GM19043 (cell line): Measurements from ENCODE around the gene BACE1-AS.

Experiments used
- ATAC-seq: cut with Tn5 transposase; IDR thresholded peaks from one replicate; pipeline ENCODE4 v1.9.1; 2021; ENCODE audit warnings: low read depth; ENCODE audit not compliant: unreplicated experiment

BACE1-AS gene

DNA sequence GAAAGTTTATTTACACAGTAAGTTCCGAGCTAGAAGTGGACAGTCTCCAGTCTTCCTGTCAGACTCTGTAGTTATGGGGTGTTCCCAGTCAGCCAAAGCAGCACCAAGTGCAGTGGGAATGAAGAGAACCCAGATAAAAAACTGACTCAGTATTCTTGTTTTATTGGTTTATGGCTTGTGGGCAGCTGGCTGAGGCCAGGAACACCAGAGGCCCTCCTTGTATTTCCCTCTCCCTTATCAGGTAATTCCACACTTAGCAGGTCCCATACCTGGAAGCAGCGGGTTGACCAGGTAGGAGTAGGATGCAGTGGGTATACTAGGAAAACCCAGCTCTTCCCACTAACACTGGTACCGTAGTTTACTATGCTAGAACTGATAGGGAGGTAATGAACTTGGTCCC is 3.5 kb upstream of the BACE1-AS start:
- ATAC-seq: no peak

DNA sequence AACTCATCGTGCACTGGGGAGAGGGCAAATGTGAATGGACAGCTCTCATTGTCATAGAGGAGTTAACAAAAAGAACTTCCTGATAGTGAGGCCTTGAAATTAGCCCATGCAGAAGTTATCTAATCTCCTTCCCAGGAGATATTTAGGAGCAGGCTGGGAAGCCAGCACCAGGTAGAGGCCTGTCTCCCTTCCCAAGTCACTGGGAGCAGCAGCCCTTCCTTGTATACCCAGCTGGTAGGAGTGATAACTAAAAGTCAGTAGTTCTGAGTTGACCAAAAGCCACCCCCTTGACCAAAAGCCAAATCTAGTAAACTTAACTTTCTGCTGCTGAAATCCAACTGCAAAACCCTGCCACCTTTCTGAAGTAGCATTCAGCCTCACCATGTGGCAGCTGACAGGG is 1.4 kb upstream of the BACE1-AS start:
- ATAC-seq: no peak

DNA sequence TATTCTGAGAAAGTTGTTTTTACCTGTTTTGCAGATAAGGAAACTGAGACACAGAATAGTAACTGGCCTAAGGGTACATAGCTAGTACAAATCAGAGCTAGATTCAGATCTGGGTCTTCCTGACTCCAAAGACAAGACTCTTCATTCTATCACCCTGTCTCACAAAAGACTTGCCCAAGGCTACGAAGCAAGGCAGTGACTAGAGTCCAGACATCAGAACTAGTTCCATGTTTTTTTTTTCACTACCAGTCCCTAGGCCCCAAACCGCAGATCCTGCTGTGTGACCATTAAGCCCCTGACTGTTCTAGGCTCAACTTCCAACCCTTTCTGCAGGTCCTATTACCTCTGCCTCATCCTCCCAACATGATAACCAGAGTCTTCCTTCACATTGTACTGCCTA is 1.5 kb downstream of the BACE1-AS start:
- ATAC-seq: no peak

DNA sequence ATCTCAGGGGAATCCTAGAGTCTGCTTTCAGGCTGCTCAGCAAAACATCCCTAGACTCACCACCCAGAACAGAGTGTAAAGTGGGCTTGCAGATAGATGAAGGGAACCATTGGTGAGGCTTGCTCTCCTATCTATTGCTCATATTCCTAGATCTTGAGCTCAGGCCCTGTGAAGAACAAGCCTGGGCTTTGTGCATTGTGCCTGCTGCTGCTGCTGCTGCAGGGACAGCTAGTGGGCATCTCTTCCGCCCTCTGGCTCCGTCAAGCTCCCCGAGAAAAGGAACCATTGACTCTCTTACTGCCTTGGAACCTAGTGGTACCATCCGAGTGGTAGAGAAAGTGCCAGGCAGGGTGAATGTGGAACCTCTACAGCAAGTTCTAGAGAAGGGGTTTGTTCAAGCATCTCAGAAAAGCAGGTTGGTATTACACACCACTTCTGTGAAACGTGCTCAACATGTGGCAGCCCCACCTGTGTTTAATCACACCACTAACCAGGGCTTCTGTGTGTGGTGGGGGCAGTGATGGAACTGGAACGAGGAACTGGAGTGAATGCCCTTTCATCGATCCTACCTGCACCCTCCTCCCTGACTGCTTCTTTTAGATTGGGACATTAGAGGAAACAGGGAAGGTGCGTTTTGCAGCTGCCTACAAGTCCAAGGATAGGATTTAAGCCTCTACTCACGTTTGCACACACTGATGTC is 4.4 kb downstream of the BACE1-AS start:
- no peak for ATAC-seq

- no peak for ATAC-seq
These were observed 5.7 kb downstream of the BACE1-AS start for GRCh38 chr11:117296881-117297280.

DNA sequence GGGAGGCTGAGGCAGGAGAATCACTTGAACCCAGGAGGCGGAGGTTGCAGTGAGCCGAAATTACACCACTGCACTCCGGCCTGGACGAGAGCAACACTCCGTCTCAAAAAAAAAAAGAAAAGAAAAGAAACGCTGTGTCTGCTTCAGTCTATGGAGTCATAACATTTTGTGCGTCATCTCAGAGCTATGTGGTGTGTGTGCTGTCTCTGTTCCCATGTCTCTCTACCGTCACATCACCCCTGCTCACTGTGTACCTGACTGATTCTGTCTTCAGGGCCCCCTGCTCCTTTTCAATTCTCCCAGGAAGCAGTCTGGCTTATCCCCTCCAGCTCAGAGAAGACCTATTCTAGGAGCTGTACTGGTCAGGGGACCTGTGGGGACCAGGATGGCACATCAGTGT is 7.0 kb downstream of the BACE1-AS start:
- no peak for ATAC-seq

GRCh38 chr11:117299351-117300282 is 8.5 kb downstream of the BACE1-AS start:
- ATAC-seq: no peak

- no peak for ATAC-seq
These were observed 9.1 kb downstream of the BACE1-AS start for GRCh38 chr11:117300283-117300663.

DNA sequence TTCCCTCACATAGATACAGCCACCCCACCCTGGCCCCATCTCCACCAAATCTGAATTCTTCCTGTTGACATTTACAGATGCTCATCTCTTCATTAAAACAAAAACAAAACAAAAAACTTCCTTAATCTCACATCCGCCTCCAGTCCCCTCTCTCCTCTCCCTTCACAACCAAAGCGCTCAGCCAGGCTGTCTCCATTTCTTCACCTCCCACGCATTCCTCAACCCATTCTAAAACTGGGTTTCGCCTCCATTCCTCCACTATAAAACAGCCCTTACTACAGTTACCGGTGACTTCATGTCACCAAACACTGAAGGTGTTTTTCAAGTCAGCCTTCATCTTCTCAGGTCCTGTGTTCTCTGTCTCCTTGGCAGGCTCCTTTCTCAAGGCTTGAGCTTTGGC is 9.6 kb downstream of the BACE1-AS start:
- ATAC-seq: no peak

GRCh38 chr11:117302228-117302627 is 11.1 kb downstream of the BACE1-AS start:
- ATAC-seq: no peak

DNA sequence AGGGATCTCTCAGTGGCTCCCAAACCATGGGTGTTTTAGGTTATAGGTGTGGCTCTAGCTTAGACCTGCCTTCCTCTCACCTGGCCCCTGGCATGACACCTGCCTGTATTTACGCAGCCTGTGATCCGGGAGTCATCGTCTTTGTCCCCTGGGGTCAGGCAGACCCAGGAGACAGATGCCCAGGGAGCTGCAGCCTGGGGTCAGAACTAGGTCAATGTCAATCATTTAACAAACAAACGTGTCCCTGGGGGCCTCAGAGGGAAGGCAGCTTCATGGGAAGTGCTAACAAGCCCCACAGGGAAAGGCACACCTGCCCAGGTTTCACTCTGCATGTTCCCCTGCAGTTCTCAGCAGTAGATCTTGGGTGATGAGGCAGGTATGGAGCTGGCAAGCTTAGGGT is 12.0 kb downstream of the BACE1-AS start:
- ATAC-seq: no peak

GRCh38 chr11:117303646-117304315 is 12.6 kb downstream of the BACE1-AS start:
- ATAC-seq: no peak

DNA sequence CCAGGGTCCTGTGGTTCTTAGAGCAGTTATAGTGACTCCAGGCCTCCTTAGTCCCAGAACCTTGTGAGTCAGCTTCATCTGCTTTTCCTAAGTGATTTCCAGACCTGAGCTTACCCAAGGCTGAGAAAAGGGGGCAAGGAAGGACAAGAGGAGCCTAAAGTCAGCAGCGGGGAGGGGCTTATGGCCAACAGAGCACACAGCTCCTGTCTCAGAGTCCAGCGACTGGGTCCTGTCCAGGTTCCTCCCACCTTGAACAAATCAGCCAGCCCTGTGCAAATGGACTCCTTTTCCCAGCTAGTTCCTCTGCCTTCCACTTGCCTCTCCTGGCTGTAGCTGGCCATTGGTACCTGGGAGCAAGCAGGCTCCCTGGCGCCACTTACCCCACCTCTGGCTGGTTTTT is 14.0 kb downstream of the BACE1-AS start:
- no peak for ATAC-seq

- no peak for ATAC-seq
These were observed 18.2 kb downstream of the BACE1-AS start for GRCh38 chr11:117309310-117309709.

DNA sequence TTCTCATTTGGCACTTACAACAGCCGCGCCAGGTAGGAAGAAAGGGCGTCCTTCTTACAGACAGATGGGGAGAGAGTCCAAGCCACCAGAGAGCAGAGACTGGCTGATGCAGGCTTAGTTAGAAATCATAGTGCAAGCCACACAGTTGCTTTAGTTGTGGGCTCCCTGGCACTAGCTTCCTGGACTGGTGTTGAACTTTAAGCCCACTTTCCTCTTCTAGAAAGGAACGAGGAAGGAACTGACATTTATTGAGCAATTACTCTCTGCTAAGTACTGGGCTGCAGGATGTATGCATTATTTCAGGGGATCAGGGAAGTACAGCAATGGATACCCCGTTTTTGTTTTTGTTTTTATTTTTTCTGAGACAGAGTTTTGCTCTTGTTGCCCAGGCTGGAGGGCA is 21.9 kb downstream of the BACE1-AS start:
- no peak for ATAC-seq

DNA sequence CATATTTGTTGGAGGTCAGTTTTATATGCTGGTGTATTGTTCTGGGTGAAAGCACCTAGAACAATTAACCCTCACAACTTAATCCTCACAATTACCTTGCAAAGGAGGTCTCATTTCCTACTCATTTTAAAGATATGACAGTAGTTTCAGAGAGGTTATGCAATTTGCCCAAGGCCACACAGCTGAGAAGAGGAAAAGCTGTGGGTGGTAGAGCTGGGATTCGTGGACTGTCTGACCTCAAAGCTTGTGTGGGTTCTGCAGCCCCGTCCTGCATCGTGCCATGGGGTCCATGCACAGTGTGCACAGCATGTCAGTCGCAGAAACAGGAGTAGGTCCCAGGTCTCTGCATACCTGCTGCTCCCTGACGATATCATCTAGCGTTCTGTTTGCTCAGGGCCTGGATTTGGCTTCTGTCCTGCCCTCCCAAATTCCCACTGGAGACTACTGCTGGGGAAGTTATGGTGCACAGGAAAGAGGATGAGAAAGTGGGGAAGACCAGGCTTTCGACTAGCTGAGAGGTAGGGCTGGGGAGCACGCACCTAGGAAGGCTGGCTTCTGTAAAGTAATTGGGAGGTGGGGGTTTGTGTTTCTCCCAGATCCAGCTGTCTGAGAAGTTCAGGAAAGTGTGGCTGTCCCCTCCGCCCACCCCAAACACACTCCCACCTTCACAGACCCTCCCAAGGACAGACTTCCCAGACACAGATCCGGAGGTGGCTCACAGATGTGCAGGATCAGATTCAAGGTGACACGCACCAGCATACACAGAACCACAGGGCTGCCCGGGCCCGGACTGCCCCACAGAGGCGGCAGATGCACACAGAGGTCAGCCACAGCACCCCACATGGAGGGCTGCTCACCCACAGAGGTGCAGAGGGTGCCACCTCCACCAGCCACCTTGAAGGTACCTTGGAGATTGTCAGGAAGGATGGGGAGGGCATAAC is 23.0 kb downstream of the BACE1-AS start:
- ATAC-seq: no peak

GRCh38 chr11:117314840-117315239 is 23.7 kb downstream of the BACE1-AS start:
- ATAC-seq: no peak

DNA sequence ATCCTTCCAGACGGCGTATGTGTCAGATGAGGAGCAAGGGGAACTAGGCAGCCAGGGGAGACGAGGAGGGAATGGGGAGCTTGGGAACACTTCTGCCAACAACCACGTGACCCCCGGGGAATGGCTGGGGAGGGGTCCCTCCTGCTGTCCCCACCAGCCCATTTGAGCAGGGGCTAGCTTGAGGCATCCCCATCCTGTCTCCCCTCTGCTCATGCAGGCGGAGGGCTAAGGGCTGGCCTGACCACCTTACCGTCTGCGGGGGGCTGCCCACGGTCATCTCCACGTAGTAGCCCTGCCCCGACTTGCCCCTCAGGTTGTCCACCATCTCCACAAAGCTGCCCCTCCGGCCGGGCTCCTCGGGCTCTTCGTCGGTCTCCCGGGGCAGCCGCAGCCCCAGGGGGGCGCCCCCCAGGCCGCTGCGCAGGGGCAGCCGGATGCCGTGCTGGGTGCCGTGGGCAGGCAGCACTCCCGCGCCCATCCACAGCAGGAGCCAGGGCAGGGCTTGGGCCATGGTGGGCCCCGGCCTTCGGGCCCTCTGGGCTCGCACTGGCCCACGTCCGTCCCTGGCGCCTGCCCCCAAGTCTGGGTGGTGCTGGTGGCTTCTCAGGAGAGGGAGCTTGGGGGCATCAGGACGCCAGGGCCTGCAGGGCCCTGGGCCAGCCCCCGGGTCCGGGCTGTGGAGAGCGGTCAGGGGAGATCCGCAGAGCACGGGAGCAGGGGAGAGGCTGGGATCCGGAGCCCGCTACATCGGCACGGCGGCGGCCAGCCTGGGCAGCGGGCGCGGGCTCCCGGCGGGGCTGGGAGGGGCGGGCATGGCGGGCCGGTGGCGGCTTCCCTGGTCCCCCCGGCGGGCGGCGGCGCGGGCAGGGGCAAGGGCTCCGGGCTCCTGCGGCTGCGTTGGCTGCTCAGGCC is 24.4 kb downstream of the BACE1-AS start:
- ATAC-seq: no peak
